ENCODE measurements around the gene GNRHR.
"Not testable (repeated sequence)": the region's sequence is repeated elsewhere in the genome, so short reads cannot be mapped to it uniquely, and the experiment has no call there.

The GNRHR gene

GRCh38 chr4:67723341-67723740 is 30.8 kb downstream of the GNRHR start:
- H3K27me3 ChIP-seq (ENCODE audit: insufficient read depth, low read length), result no peaks in the 10 kb centered on the region
- H3K36me3 ChIP-seq (ENCODE audit: insufficient read depth, low read length), result peaks cover 21% of the 10 kb centered on the region
- peaks cover 6% of the 10 kb centered on the region for H3K9me3 ChIP-seq (ENCODE audit: low read length)
- H3K4me1 ChIP-seq (ENCODE audit: insufficient read depth, low read length), result no peaks in the 10 kb centered on the region
- no peak overlapping the region for H3K4me3 ChIP-seq (ENCODE audit: low read length)
- no peak overlapping the region for H2AFZ ChIP-seq (ENCODE audit: low read depth, low read length)

GRCh38 chr4:67721770-67722597 is 32.2 kb downstream of the GNRHR start:
- Histone ChIP-seq H3K4me3 (ENCODE audit: low read length) (no peak overlapping the region), H3K27me3 (ENCODE audit: insufficient read depth, low read length) (no peaks in the 10 kb centered on the region), H3K4me1 (ENCODE audit: insufficient read depth, low read length) (no peaks in the 10 kb centered on the region), H3K36me3 (ENCODE audit: insufficient read depth, low read length) (peaks cover 21% of the 10 kb centered on the region), H2AFZ (ENCODE audit: low read depth, low read length) (no peak overlapping the region), H3K9me3 (ENCODE audit: low read length) (peaks cover 7% of the 10 kb centered on the region)

- Histone ChIP-seq H3K36me3 (ENCODE audit: insufficient read depth, low read length) (peaks cover 21% of the 10 kb centered on the region), H3K4me3 (ENCODE audit: low read length) (no peak overlapping the region), H3K9me3 (ENCODE audit: low read length) (peaks cover 9% of the 10 kb centered on the region), H3K4me1 (ENCODE audit: insufficient read depth, low read length) (no peaks in the 10 kb centered on the region), H2AFZ (ENCODE audit: low read depth, low read length) (no peak overlapping the region), H3K27me3 (ENCODE audit: insufficient read depth, low read length) (no peaks in the 10 kb centered on the region)
Observed at GRCh38 chr4:67721315-67721769, 32.8 kb downstream of the GNRHR start.

- Histone ChIP-seq H3K4me1 (ENCODE audit: insufficient read depth, low read length) (no peaks in the 10 kb centered on the region), H3K27me3 (ENCODE audit: insufficient read depth, low read length) (no peaks in the 10 kb centered on the region), H2AFZ (ENCODE audit: low read depth, low read length) (no peak overlapping the region), H3K9me3 (ENCODE audit: low read length) (peaks cover 13% of the 10 kb centered on the region), H3K36me3 (ENCODE audit: insufficient read depth, low read length) (peaks cover 21% of the 10 kb centered on the region), H3K4me3 (ENCODE audit: low read length) (no peak overlapping the region)
Observed at GRCh38 chr4:67719953-67720617, 34.1 kb downstream of the GNRHR start.

- no peak overlapping the region for H2AFZ ChIP-seq (ENCODE audit: low read depth, low read length)
Observed at GRCh38 chr4:67718848-67719247, 35.3 kb downstream of the GNRHR start.

GRCh38 chr4:67717586-67717985 is 36.6 kb downstream of the GNRHR start:
- Histone ChIP-seq H2AFZ (ENCODE audit: low read depth, low read length) (no peak overlapping the region), H3K36me3 (ENCODE audit: insufficient read depth, low read length) (peaks cover 21% of the 10 kb centered on the region), H3K27me3 (ENCODE audit: insufficient read depth, low read length) (no peaks in the 10 kb centered on the region), H3K4me1 (ENCODE audit: insufficient read depth, low read length) (peaks cover 7% of the 10 kb centered on the region), H3K4me3 (ENCODE audit: low read length) (no peak overlapping the region), H3K9me3 (ENCODE audit: low read length) (peaks cover 13% of the 10 kb centered on the region)

More at GRCh38 chr4:67718848-67719247, 35.3 kb downstream of the GNRHR start:
- Histone ChIP-seq H3K9me3 (ENCODE audit: low read length) (peaks cover 13% of the 10 kb centered on the region), H3K27me3 (ENCODE audit: insufficient read depth, low read length) (no peaks in the 10 kb centered on the region), H3K36me3 (ENCODE audit: insufficient read depth, low read length) (peaks cover 21% of the 10 kb centered on the region), H3K4me3 (ENCODE audit: low read length) (no peak overlapping the region), H3K4me1 (ENCODE audit: insufficient read depth, low read length) (peaks cover 7% of the 10 kb centered on the region)

GRCh38 chr4:67714955-67715354 is 39.2 kb downstream of the GNRHR start:
- peaks cover 7% of the 10 kb centered on the region for H3K4me1 ChIP-seq (ENCODE audit: insufficient read depth, low read length)
- no peaks in the 10 kb centered on the region for H3K27me3 ChIP-seq (ENCODE audit: insufficient read depth, low read length)
- H3K4me3 ChIP-seq (ENCODE audit: low read length), result no peak overlapping the region
- peaks cover under 1% of the 10 kb centered on the region for H3K36me3 ChIP-seq (ENCODE audit: insufficient read depth, low read length)
- H2AFZ ChIP-seq (ENCODE audit: low read depth, low read length), result no peak overlapping the region
- H3K9me3 ChIP-seq (ENCODE audit: low read length), result peaks cover 8% of the 10 kb centered on the region

GRCh38 chr4:67714248-67714583 is 40.0 kb downstream of the GNRHR start:
- no peaks in the 10 kb centered on the region for H3K36me3 ChIP-seq (ENCODE audit: insufficient read depth, low read length)
- H3K4me3 ChIP-seq (ENCODE audit: low read length), result no peak overlapping the region
- H2AFZ ChIP-seq (ENCODE audit: low read depth, low read length), result no peak overlapping the region
- peaks cover 7% of the 10 kb centered on the region for H3K9me3 ChIP-seq (ENCODE audit: low read length)
- H3K27me3 ChIP-seq (ENCODE audit: insufficient read depth, low read length), result no peaks in the 10 kb centered on the region
- peaks cover 7% of the 10 kb centered on the region for H3K4me1 ChIP-seq (ENCODE audit: insufficient read depth, low read length)

GRCh38 chr4:67713529-67714247 is 40.5 kb downstream of the GNRHR start:
- Histone ChIP-seq H2AFZ (ENCODE audit: low read depth, low read length) (no peak overlapping the region), H3K4me3 (ENCODE audit: low read length) (no peak overlapping the region), H3K27me3 (ENCODE audit: insufficient read depth, low read length) (no peaks in the 10 kb centered on the region)

GRCh38 chr4:67712650-67713528 is 41.3 kb downstream of the GNRHR start:
- H3K4me1 ChIP-seq (ENCODE audit: insufficient read depth, low read length), result peaks cover 7% of the 10 kb centered on the region
- peaks cover 7% of the 10 kb centered on the region for H3K9me3 ChIP-seq (ENCODE audit: low read length)
- no peak overlapping the region for H3K4me3 ChIP-seq (ENCODE audit: low read length)
- no peaks in the 10 kb centered on the region for H3K27me3 ChIP-seq (ENCODE audit: insufficient read depth, low read length)
- H2AFZ ChIP-seq (ENCODE audit: low read depth, low read length), result no peak overlapping the region
- H3K36me3 ChIP-seq (ENCODE audit: insufficient read depth, low read length), result no peaks in the 10 kb centered on the region

More at GRCh38 chr4:67713529-67714247, 40.5 kb downstream of the GNRHR start:
- Histone ChIP-seq H3K36me3 (ENCODE audit: insufficient read depth, low read length) (no peaks in the 10 kb centered on the region), H3K9me3 (ENCODE audit: low read length) (peaks cover 7% of the 10 kb centered on the region), H3K4me1 (ENCODE audit: insufficient read depth, low read length) (peaks cover 7% of the 10 kb centered on the region)

- H3K4me3 ChIP-seq (ENCODE audit: low read length), result no peak overlapping the region
- peaks cover 7% of the 10 kb centered on the region for H3K9me3 ChIP-seq (ENCODE audit: low read length)
- no peak overlapping the region for H2AFZ ChIP-seq (ENCODE audit: low read depth, low read length)
- no peaks in the 10 kb centered on the region for H3K36me3 ChIP-seq (ENCODE audit: insufficient read depth, low read length)
- H3K4me1 ChIP-seq (ENCODE audit: insufficient read depth, low read length), result peaks cover 7% of the 10 kb centered on the region
- H3K27me3 ChIP-seq (ENCODE audit: insufficient read depth, low read length), result no peaks in the 10 kb centered on the region
Observed at GRCh38 chr4:67712000-67712625, 42.1 kb downstream of the GNRHR start.

GRCh38 chr4:67706682-67707081 is 47.5 kb downstream of the GNRHR start:
- not testable (repeated sequence) for H3K4me3 ChIP-seq (ENCODE audit: low read length); H3K27me3 ChIP-seq (ENCODE audit: insufficient read depth, low read length); H3K4me1 ChIP-seq (ENCODE audit: insufficient read depth, low read length); H2AFZ ChIP-seq (ENCODE audit: low read depth, low read length); H3K9me3 ChIP-seq (ENCODE audit: low read length); H3K36me3 ChIP-seq (ENCODE audit: insufficient read depth, low read length)
